Measurements from ENCODE around the gene PCDH17.

Gene PCDH17

DNA sequence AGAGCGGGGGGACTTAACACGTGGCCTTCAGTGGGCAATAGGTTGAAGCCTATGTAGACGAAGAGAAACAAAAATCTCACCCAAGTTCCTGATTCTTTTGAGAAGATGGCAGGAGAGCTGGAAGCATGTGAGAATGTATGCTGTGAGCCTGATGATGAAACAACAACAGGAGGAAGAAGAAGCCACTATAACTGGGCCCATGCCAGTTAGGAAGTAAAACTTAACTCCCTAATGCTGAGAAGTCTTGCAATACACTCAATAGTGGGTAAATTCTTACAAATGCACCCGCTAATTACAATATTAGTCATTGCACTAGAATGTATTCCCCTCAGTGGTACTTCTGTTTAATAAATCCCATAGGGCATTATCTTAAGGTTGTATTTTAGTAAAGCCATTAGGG is 9.1 kb downstream of the PCDH17 start:
- no peaks in the 10 kb centered on the region for H3K9me3 ChIP-seq (ENCODE audit: severe bottlenecking)
- H3K4me1 ChIP-seq (ENCODE audit: insufficient read depth, poor library complexity, severe bottlenecking), result no peaks in the 10 kb centered on the region
- no peak overlapping the region for H3K27ac ChIP-seq (ENCODE audit: poor library complexity, severe bottlenecking)
- TF ChIP-seq, protein P1, sequence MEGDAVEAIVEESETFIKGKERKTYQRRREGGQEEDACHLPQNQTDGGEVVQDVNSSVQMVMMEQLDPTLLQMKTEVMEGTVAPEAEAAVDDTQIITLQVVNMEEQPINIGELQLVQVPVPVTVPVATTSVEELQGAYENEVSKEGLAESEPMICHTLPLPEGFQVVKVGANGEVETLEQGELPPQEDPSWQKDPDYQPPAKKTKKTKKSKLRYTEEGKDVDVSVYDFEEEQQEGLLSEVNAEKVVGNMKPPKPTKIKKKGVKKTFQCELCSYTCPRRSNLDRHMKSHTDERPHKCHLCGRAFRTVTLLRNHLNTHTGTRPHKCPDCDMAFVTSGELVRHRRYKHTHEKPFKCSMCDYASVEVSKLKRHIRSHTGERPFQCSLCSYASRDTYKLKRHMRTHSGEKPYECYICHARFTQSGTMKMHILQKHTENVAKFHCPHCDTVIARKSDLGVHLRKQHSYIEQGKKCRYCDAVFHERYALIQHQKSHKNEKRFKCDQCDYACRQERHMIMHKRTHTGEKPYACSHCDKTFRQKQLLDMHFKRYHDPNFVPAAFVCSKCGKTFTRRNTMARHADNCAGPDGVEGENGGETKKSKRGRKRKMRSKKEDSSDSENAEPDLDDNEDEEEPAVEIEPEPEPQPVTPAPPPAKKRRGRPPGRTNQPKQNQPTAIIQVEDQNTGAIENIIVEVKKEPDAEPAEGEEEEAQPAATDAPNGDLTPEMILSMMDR (IDR thresholded peaks at IDR 0.05; ENCODE audit: poor library complexity, severe bottlenecking), result no peak
- peaks cover 31% of the 10 kb centered on the region for H3K27me3 ChIP-seq (ENCODE audit: insufficient read depth, poor library complexity, severe bottlenecking)
- DNase-seq (ENCODE audit: low spot score) (no peak), ATAC-seq (ENCODE audit: low read depth) (no peak)
- H3K4me3 ChIP-seq (ENCODE audit: severe bottlenecking), result no peak overlapping the region
- no peaks in the 10 kb centered on the region for H3K36me3 ChIP-seq (ENCODE audit: low read depth)

DNA sequence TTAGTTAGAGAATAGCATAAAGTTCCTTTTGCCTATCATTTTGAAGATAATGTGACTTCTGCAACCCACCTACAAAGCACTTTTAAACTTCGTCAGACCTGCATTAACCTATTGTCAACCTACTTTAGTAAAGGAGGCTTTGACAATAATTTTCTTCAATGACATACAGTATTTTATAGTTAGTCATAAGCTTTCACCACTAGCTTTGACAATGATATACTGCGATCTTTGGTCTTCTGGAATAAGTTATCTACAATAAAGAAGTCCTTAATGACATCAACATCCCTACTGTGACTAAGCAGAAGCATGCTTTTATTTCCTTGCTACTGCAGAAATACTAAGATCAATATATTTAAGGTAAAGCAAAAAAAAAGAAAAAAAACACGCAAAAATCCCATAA is 9.5 kb downstream of the PCDH17 start:
- Histone ChIP-seq H3K27ac (ENCODE audit: poor library complexity, severe bottlenecking) (no peak overlapping the region), H3K9me3 (ENCODE audit: severe bottlenecking) (no peaks in the 10 kb centered on the region), H3K27me3 (ENCODE audit: insufficient read depth, poor library complexity, severe bottlenecking) (peaks cover 26% of the 10 kb centered on the region), H3K4me3 (ENCODE audit: severe bottlenecking) (no peak overlapping the region), H3K4me1 (ENCODE audit: insufficient read depth, poor library complexity, severe bottlenecking) (no peaks in the 10 kb centered on the region), H3K36me3 (ENCODE audit: low read depth) (no peaks in the 10 kb centered on the region)
- DNase-seq (ENCODE audit: low spot score), result no peak
- ATAC-seq (ENCODE audit: low read depth), result no peak
- TF ChIP-seq, protein P1 (IDR thresholded peaks at IDR 0.05; ENCODE audit: poor library complexity, severe bottlenecking), result no peak

DNA sequence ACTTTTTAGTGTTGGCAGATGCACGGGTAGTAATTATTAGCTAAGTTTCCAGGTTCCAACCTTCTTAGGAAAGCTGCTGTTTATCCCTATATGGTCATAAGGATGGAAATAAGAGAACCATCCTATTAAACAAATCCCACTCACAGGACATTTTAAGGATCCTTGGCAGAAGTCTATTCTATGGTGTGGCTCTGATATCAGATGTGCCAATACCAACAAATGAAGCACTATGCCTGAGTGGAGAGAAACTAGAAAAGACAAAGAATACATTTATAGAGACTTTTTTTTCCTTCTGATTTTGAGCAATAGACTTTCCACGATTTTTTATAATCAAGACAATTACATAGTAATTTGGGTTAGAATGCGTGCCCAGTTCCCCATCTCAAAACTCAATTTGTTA is 12.6 kb downstream of the PCDH17 start:
- no peak overlapping the region for H3K4me3 ChIP-seq (ENCODE audit: severe bottlenecking)
- H3K4me1 ChIP-seq (ENCODE audit: insufficient read depth, poor library complexity, severe bottlenecking), result no peaks in the 10 kb centered on the region
- TF ChIP-seq, protein P1 (IDR thresholded peaks at IDR 0.05; ENCODE audit: poor library complexity, severe bottlenecking), result no peak
- H3K27ac ChIP-seq (ENCODE audit: poor library complexity, severe bottlenecking), result no peak overlapping the region
- H3K27me3 ChIP-seq (ENCODE audit: insufficient read depth, poor library complexity, severe bottlenecking), result peaks cover 34% of the 10 kb centered on the region
- H3K9me3 ChIP-seq (ENCODE audit: severe bottlenecking), result no peaks in the 10 kb centered on the region
- DNase-seq (ENCODE audit: low spot score), result no peak
- H3K36me3 ChIP-seq (ENCODE audit: low read depth), result no peaks in the 10 kb centered on the region
- no peak for ATAC-seq (ENCODE audit: low read depth)

DNA sequence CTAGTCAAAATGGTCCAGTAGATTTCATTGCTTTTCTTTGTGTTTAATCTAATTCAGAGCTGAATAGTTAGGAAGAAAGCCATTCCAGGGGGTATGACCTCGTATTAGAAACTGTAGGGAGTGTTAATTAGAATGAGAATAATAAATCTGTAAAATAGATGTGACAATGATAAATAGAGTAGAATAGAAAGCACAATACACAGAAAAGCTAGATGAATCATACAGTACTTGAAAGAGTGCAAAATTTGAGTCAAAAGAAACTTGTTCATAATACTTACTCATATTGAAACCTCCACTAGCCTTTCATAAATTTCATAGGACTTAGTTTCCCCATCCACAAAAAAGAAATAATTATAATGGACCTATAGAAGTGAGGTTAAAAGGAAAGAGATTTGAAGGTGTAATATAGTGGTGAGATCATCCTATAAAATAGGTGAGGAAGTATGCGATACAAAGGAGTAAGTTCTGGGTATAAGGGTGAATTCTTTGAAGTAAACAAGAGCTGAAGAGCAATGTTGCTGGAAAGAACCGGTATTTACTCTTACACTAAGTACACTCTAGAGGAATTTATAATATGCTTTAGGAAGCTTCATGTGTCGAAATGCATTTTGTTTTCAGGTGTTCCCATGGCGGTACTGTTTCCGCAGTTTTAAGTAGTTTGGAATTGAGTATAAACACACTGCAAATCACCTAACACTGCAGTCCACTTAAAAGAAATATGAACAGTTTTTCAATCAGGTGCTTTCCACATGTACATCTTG is 21.9 kb downstream of the PCDH17 start:
- no peaks in the 10 kb centered on the region for H3K4me1 ChIP-seq (ENCODE audit: insufficient read depth, poor library complexity, severe bottlenecking)
- no peaks in the 10 kb centered on the region for H3K9me3 ChIP-seq (ENCODE audit: severe bottlenecking)
- no peak overlapping the region for H3K4me3 ChIP-seq (ENCODE audit: severe bottlenecking)
- ATAC-seq (ENCODE audit: low read depth), result no peak
- no peak for DNase-seq (ENCODE audit: low spot score)
- TF ChIP-seq, protein P1 (IDR thresholded peaks at IDR 0.05; ENCODE audit: poor library complexity, severe bottlenecking), result no peak
- H3K36me3 ChIP-seq (ENCODE audit: low read depth), result no peaks in the 10 kb centered on the region
- H3K27me3 ChIP-seq (ENCODE audit: insufficient read depth, poor library complexity, severe bottlenecking), result peaks cover 25% of the 10 kb centered on the region
- H3K27ac ChIP-seq (ENCODE audit: poor library complexity, severe bottlenecking), result no peak overlapping the region

DNA sequence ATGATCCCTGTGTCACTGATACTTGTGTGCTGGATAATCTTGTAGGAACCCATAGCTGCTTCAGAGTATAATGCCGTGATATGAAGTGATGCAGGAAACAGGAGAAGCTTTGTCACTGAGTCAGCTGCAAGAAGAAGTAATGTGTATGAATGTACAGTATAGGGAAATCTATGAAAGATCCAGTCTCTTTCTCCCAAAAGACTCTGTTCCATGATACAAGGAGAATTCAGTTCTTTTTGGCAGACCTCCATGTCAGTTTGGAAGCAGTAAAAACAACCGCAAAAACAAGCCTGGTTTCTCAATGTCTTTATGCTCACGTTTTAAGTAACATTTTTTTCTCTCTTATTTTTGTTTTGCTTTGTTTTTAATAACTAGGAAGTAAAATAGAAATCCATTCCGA is 33.9 kb downstream of the PCDH17 start:
- Histone ChIP-seq H3K36me3 (ENCODE audit: low read depth) (no peaks in the 10 kb centered on the region), H3K9me3 (ENCODE audit: severe bottlenecking) (no peaks in the 10 kb centered on the region), H3K4me1 (ENCODE audit: insufficient read depth, poor library complexity, severe bottlenecking) (no peaks in the 10 kb centered on the region), H3K4me3 (ENCODE audit: severe bottlenecking) (no peak overlapping the region), H3K27me3 (ENCODE audit: insufficient read depth, poor library complexity, severe bottlenecking) (peaks cover 31% of the 10 kb centered on the region), H3K27ac (ENCODE audit: poor library complexity, severe bottlenecking) (no peak overlapping the region)
- ATAC-seq (ENCODE audit: low read depth), result no peak
- TF ChIP-seq, protein P1 (IDR thresholded peaks at IDR 0.05; ENCODE audit: poor library complexity, severe bottlenecking), result no peak
- no peak for DNase-seq (ENCODE audit: low spot score)

Measured in RWPE2 (cell line).